Liver (tissue), 9 donors: Measurements from ENCODE around the gene GRID1. TPM values are rescaled to one million over a fixed set of nuclear protein-coding genes. Genes with fewer than 3 reads are reported as not detected.

Source experiments
- DNase-seq: peaks from one replicate; pipeline ENCODE4 v3.0.0-alpha.2; 2017; ENCODE audit warnings: low spot score
- H3K27ac ChIP-seq, 2 donors: one replicate each; pipeline ENCODE4 v1.7.0; 2013; ENCODE audit warnings: inconsistent platforms in 2 of 2, low read length in 2 of 2, control low read depth in 1 of 2, low read depth in 1 of 2, mild to moderate bottlenecking in 1 of 2
- H3K27me3 ChIP-seq, 4 donors: one replicate each; pipeline versions ENCODE4 v1.6.1 to v1.7.0; 2013; ENCODE audit warnings: low read length in 3 of 4, inconsistent platforms in 1 of 4, mild to moderate bottlenecking in 1 of 4, moderate library complexity in 1 of 4; ENCODE audit not compliant: control insufficient read depth in 4 of 4, insufficient read depth in 4 of 4
- H3K36me3 ChIP-seq, 4 donors: one replicate each; pipeline versions ENCODE4 v1.6.1 to v1.7.0; 2013; ENCODE audit warnings: low read length in 3 of 4, mild to moderate bottlenecking in 3 of 4, low read depth in 1 of 4, moderate library complexity in 1 of 4; ENCODE audit not compliant: control insufficient read depth in 4 of 4, insufficient read depth in 3 of 4
- H3K4me1 ChIP-seq, 4 donors: one replicate each; pipeline versions ENCODE4 v1.6.1 to v1.7.0; 2013; ENCODE audit warnings: low read length in 3 of 4, mild to moderate bottlenecking in 3 of 4, moderate library complexity in 1 of 4; ENCODE audit not compliant: control insufficient read depth in 4 of 4, insufficient read depth in 4 of 4
- H3K4me3 ChIP-seq, 3 donors: one replicate each; pipeline versions ENCODE4 v1.6.1 to v1.7.0; 2013; ENCODE audit warnings: low read length in 3 of 3, control low read depth in 1 of 3, low read depth in 1 of 3, mild to moderate bottlenecking in 1 of 3
- H3K9ac ChIP-seq, 2 donors: one replicate each; pipeline ENCODE4 v1.7.0; 2013; ENCODE audit warnings: low read length in 2 of 2, mild to moderate bottlenecking in 2 of 2, moderate library complexity in 2 of 2, control low read depth in 1 of 2, low read depth in 1 of 2
- H3K9me3 ChIP-seq, 4 donors: one replicate each; pipeline versions ENCODE4 v1.6.1 to v1.7.0; 2013; ENCODE audit warnings: low read length in 3 of 4; ENCODE audit not compliant: control insufficient read depth in 4 of 4
- CTCF ChIP-seq: fragments of 150-350 bp; IDR thresholded peaks from 2 replicates; pipeline ENCODE4 v1.5.1; 2017; ENCODE audit warnings: improper control_type of control experiment, low read depth, low read length; ENCODE audit not compliant: missing input control
- EGR1 ChIP-seq, 2 donors: IDR thresholded peaks; 2 replicates each; pipeline ENCODE4 v1.6.1; 2016 to 2018; ENCODE audit warnings: antibody characterized with exemption in 2 of 2, low read depth in 2 of 2
- FOXA1 ChIP-seq: IDR thresholded peaks from 2 replicates; pipeline ENCODE4 v1.6.1; 2016; ENCODE audit warnings: antibody characterized with exemption
- FOXA2 ChIP-seq: IDR thresholded peaks from 2 replicates; pipeline ENCODE4 v1.6.1; 2016; ENCODE audit warnings: antibody characterized with exemption
- GABPA ChIP-seq, 2 donors: IDR thresholded peaks in 1 of 2; conservative IDR thresholded peaks in 1 of 2; 2 replicates each; pipeline ENCODE4 v1.6.1; 2016; ENCODE audit warnings: antibody characterized with exemption in 2 of 2, mild to moderate bottlenecking in 1 of 2, moderate library complexity in 1 of 2
- HNF4A ChIP-seq, 2 donors: conservative IDR thresholded peaks; 2 replicates each; pipeline ENCODE4 v1.6.1; 2016; ENCODE audit warnings: antibody characterized with exemption in 2 of 2, mild to moderate bottlenecking in 2 of 2
- HNF4G ChIP-seq: IDR thresholded peaks from 2 replicates; pipeline ENCODE4 v1.6.1; 2016; ENCODE audit warnings: antibody characterized with exemption
- JUND ChIP-seq, 2 donors: IDR thresholded peaks; 2 replicates each; pipeline ENCODE4 v1.6.1; 2016; ENCODE audit warnings: antibody characterized with exemption in 2 of 2
- MAX ChIP-seq: IDR thresholded peaks from 2 replicates; pipeline ENCODE4 v1.6.1; 2016; ENCODE audit warnings: antibody characterized with exemption
- NR2F2 ChIP-seq: IDR thresholded peaks from 2 replicates; pipeline ENCODE4 v1.6.1; 2016; ENCODE audit warnings: antibody characterized with exemption
- RAD21 ChIP-seq, 2 donors: IDR thresholded peaks; 2 replicates each; pipeline ENCODE4 v1.6.1; 2016; ENCODE audit warnings: antibody characterized with exemption in 2 of 2, mild to moderate bottlenecking in 2 of 2
- RXRA ChIP-seq, 2 donors: IDR thresholded peaks; 2 replicates each; pipeline ENCODE4 v1.6.1; 2017 to 2018; ENCODE audit warnings: antibody characterized with exemption in 2 of 2, mild to moderate bottlenecking in 1 of 2
- SP1 ChIP-seq: IDR thresholded peaks from 2 replicates; pipeline ENCODE4 v1.6.1; 2018; ENCODE audit warnings: antibody characterized with exemption, mild to moderate bottlenecking
- YY1 ChIP-seq: IDR thresholded peaks from 2 replicates; pipeline ENCODE4 v1.6.1; 2016; ENCODE audit warnings: antibody characterized with exemption, mild to moderate bottlenecking
- ZBTB33 ChIP-seq: IDR thresholded peaks from 2 replicates; pipeline ENCODE4 v1.6.1; 2016; ENCODE audit warnings: antibody characterized with exemption
- WGBS: extraction: QIAGEN DNeasy Blood & Tissue Kit; methylation state at CpG from one replicate; pipeline ENCODE4 v1.1.7; 2013; 5-methylcytosine and 5-hydroxymethylcytosine counted together
- polyA plus RNA-seq, 2 donors: library from polyadenylated mRNA; stranded (reverse) in 1 of 2; unstranded in 1 of 2; fragments of 200-250 nt in 1 of 2; fragments of >200 nt in 1 of 2; fragmentation: Nextera tagmentation in 1 of 2; extraction: Ambion mirVana in 1 of 2; gene quantifications; one replicate each; pipeline versions ENCODE4 v1.2.1 to v1.2.3, GENCODE V29; 2013 to 2015
- total RNA-seq, 2 donors: library from RNA; depleted of rRNA; stranded (reverse); fragments of >200 nt; gene quantifications; one replicate each; pipeline ENCODE4 v1.2.3, GENCODE V29; 2014
- donor health status: healthy.
- donor health status: healthy.
- donor health status: healthy.
- donor health status: healthy.
- donor health status: healthy.

The GRID1 gene
- total and polyA plus RNA-seq, 4 donors: 0.09 to 0.17 (median 0.14) TPM; not detected in 1

GRCh38 chr10:85612833-85613232 lies 753.8 kb downstream of the GRID1 start:
- Histone ChIP-seq H3K27me3 (no peaks in the 10 kb centered on the region), H3K9me3 (peaks cover 0 to 1% (median 0%) of the 10 kb centered on the region in 4 donors), H3K9ac (no peak overlapping the region), H3K27ac (no peak overlapping the region), H3K36me3 (no peaks in the 10 kb centered on the region), H3K4me1 (no peaks in the 10 kb centered on the region), H3K4me3 (no peak overlapping the region)
- WGBS: 62% methylated on average over 6 of the region's 6 CpGs
- TF ChIP-seq NR2F2 (no peak), CTCF (peak; percentile 19)
- DNase-seq: no peak

GRCh38 chr10:85612378-85612775 lies 754.2 kb downstream of the GRID1 start:
- H3K9me3 ChIP-seq: peaks cover 0 to 3% (median 0%) of the 10 kb centered on the region in 4 donors
- DNase-seq: no peak
- H3K4me3 ChIP-seq: no peak overlapping the region
- TF ChIP-seq RAD21 (IDR thresholded peaks at IDR 0.05) (no peak), CTCF (no peak), JUND (IDR thresholded peaks at IDR 0.05) (no peak), FOXA1 (no peak), FOXA2 (no peak), HNF4A (conservative IDR thresholded peaks at IDR 0.05) (no peak), HNF4G (no peak), RXRA (IDR thresholded peaks at IDR 0.05) (no peak), GABPA (IDR thresholded peaks at IDR 0.05 in 1 of 2, conservative IDR thresholded peaks at IDR 0.05 in 1 of 2) (no peak), NR2F2 (no peak)
- no peaks in the 10 kb centered on the region for H3K27me3 ChIP-seq
- no peaks in the 10 kb centered on the region for H3K36me3 ChIP-seq
- H3K9ac ChIP-seq: no peak overlapping the region
- 72% methylated on average over 3 of the region's 3 CpGs for WGBS
- no peaks in the 10 kb centered on the region for H3K4me1 ChIP-seq
- no peak overlapping the region for H3K27ac ChIP-seq

GRCh38 chr10:85611746-85612377 lies 754.7 kb downstream of the GRID1 start:
- H3K9me3 ChIP-seq: peaks cover 0 to 3% (median 0%) of the 10 kb centered on the region in 4 donors
- WGBS: 78% methylated on average over 7 of the region's 7 CpGs
- no peaks in the 10 kb centered on the region for H3K27me3 ChIP-seq
- H3K4me1 ChIP-seq: no peaks in the 10 kb centered on the region
- H3K4me3 ChIP-seq: no peak overlapping the region
- H3K9ac ChIP-seq: no peak overlapping the region
- H3K36me3 ChIP-seq: no peaks in the 10 kb centered on the region
- no peak overlapping the region for H3K27ac ChIP-seq
- no peak for TF ChIP-seq GABPA (IDR thresholded peaks at IDR 0.05 in 1 of 2, conservative IDR thresholded peaks at IDR 0.05 in 1 of 2)
- no peak for TF ChIP-seq ZBTB33
- no peak for TF ChIP-seq EGR1 (IDR thresholded peaks at IDR 0.05; ENCODE audit: low read depth in 2 of 2)
- TF ChIP-seq NR2F2: no peak
- TF ChIP-seq CTCF: no peak
- no peak for TF ChIP-seq MAX
- no peak for TF ChIP-seq RAD21 (IDR thresholded peaks at IDR 0.05)
- TF ChIP-seq JUND (IDR thresholded peaks at IDR 0.05): no peak
- TF ChIP-seq SP1: no peak
- no peak for TF ChIP-seq YY1
- no peak for TF ChIP-seq FOXA1
- peak; percentile 19 for DNase-seq
